ENCODE data around the gene KLHL6. TPM values are rescaled to one million over a fixed set of nuclear protein-coding genes. Genes with fewer than 3 reads are reported as not detected.
"Not testable (repeated sequence)": the region's sequence is repeated elsewhere in the genome, so short reads cannot be mapped to it uniquely, and the experiment has no call there.

KLHL6 gene
- total and polyA plus RNA-seq, 4 donors = 1.5 to 3.0 (median 1.8) TPM

DNA sequence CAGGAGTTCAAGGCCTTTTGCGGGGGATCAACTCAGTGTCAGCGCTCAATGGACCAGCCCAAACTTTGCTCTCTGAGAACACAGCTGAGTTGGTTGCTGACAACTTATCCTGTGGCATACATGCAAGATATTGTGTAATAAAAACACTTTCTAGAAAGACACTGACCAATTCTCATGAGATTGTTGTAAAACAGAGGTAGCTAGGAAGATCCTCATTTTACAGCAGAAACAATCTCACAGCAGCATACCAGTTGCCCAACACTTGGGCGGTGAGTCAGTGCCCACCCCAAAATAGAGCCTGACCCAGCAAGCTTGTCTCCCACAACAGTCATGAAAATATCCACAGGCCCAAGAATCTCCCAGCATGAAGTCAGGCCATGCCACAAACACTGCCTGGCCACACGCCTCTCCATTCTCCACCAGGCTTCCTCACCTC, 18.2 kb downstream of the KLHL6 start:
- Histone ChIP-seq H3K27me3 (ENCODE audit: control insufficient read depth, insufficient read depth, low read length) (no peaks in the 10 kb centered on the region), H3K27ac (ENCODE audit: low read depth, low read length) (no peak overlapping the region), H3K4me3 (ENCODE audit: low read depth, low read length) (no peak overlapping the region), H3K4me1 (ENCODE audit: control insufficient read depth, insufficient read depth, low read length) (no peaks in the 10 kb centered on the region), H3K9me3 (ENCODE audit: control insufficient read depth, insufficient read depth, low read length) (no peaks in the 10 kb centered on the region), H3K36me3 (ENCODE audit: control insufficient read depth, insufficient read depth, low read length) (no peaks in the 10 kb centered on the region)
- WGBS (ENCODE audit: insufficient coverage) = 75% methylated on average over 3 of the region's 4 CpGs
- no peak for DNase-seq (ENCODE audit: low read depth in 4 of 6, low spot score in 6 of 6)

DNA sequence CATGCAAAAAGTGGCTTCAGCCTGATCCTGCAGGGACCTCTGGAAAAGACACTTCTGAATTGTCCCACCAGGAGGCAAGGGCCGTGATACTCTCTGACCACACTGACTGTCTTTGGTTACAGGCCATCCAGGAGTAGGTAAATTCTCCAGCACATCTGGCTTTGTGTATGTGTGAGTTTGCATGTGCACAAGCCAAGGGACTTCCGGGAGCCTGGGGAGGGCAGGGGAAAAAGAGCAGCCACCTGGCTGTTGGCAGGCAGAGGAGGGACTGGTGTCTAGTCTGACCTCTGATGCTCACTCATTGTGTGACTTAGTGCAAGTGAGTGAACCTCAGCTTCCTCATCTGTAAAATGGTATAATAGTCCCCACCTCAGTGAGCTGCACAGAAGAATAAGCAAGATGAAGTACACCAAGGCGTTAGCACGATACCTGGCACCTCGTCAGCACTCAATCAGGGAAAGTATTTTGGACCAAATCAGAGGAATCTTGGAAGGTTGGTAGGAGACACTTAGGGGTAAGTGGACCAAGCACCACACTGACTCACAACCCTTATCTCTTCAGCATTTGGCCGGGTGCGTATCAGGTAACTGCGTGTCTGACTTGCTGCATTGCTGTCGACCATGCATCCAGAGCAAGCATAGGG, 19.1 kb downstream of the KLHL6 start:
- WGBS (ENCODE audit: insufficient coverage) = 96% methylated on average over 8 of the region's 9 CpGs
- Histone ChIP-seq H3K27ac (ENCODE audit: low read depth, low read length) (no peak overlapping the region), H3K36me3 (ENCODE audit: control insufficient read depth, insufficient read depth, low read length) (no peaks in the 10 kb centered on the region)

DNA sequence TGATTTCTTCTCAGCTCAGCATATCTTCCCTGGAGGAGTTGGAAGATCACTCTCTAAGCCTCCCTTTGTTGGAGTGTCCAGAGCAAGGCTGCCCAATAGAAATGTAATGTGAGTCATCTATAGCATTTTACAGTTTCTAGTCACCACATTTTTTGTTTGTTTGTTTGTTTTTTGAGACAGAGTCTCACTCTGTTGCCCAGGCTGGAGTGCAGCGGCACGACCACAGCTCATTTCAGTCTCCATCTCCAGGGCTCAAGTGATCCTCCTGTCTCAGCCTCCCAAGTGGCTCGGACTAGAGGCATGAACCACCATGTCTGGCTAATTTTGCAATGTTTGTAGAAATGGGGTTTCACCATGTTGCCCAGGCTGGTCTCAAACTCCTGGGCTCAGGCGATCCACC, 21.3 kb downstream of the KLHL6 start:
- no peaks in the 10 kb centered on the region for H3K9me3 ChIP-seq (ENCODE audit: control insufficient read depth, insufficient read depth, low read length)
- no peak for DNase-seq (ENCODE audit: low read depth in 4 of 6, low spot score in 6 of 6)
- no peak overlapping the region for H3K4me3 ChIP-seq (ENCODE audit: low read depth, low read length)
- no peak overlapping the region for H3K27ac ChIP-seq (ENCODE audit: low read depth, low read length)
- WGBS (ENCODE audit: insufficient coverage) = no CpG with 5 or more reads among the region's 4 CpGs
- H3K27me3 ChIP-seq (ENCODE audit: control insufficient read depth, insufficient read depth, low read length) = no peaks in the 10 kb centered on the region
- H3K36me3 ChIP-seq (ENCODE audit: control insufficient read depth, insufficient read depth, low read length) = no peaks in the 10 kb centered on the region
- no peaks in the 10 kb centered on the region for H3K4me1 ChIP-seq (ENCODE audit: control insufficient read depth, insufficient read depth, low read length)

More for the DNA sequence above, 19.1 kb downstream of the KLHL6 start:
- no peaks in the 10 kb centered on the region for H3K4me1 ChIP-seq (ENCODE audit: control insufficient read depth, insufficient read depth, low read length)
- no peaks in the 10 kb centered on the region for H3K27me3 ChIP-seq (ENCODE audit: control insufficient read depth, insufficient read depth, low read length)
- DNase-seq (ENCODE audit: low read depth in 4 of 6, low spot score in 6 of 6) = no peak
- no peak overlapping the region for H3K4me3 ChIP-seq (ENCODE audit: low read depth, low read length)
- H3K9me3 ChIP-seq (ENCODE audit: control insufficient read depth, insufficient read depth, low read length) = no peaks in the 10 kb centered on the region

DNA sequence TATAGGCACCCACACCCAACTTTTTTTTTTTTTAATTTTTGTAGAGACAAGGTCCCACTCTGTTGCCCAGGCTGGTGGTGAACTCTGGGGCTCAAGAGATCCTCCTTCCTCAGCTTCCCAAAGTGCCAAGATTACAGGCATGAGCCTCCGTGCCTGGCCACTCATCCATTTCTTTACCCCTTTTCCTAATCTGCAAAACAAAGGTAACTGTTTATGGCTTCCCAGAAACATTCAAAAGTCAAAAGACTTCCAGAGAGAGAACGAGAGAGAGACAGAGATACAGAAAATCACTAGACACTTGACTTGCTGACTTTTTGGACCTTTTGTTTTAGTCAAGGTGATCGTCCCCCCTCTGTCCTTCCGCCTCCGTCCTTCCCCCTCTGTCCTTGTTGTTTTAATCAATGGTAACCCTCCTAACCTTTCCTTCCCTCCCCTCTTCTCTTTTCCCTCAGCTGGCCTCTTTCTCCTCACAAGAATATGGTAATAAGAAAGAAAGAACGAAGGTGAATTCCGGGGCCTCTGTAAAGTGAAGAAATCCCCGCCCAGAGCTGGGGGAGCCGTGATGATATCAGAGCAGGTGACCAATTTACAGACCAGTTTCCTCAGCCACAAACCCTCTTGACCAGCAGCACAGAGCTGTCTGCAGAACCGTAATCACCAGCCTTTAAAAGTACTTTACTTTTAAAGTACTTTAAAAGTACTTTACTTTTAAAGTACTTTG, 21.9 kb downstream of the KLHL6 start:
- Histone ChIP-seq H3K27me3 (ENCODE audit: control insufficient read depth, insufficient read depth, low read length) (no peaks in the 10 kb centered on the region), H3K9me3 (ENCODE audit: control insufficient read depth, insufficient read depth, low read length) (no peaks in the 10 kb centered on the region), H3K36me3 (ENCODE audit: control insufficient read depth, insufficient read depth, low read length) (no peaks in the 10 kb centered on the region), H3K4me1 (ENCODE audit: control insufficient read depth, insufficient read depth, low read length) (no peaks in the 10 kb centered on the region), H3K27ac (ENCODE audit: low read depth, low read length) (no peak overlapping the region), H3K4me3 (ENCODE audit: low read depth, low read length) (no peak overlapping the region)
- DNase-seq (ENCODE audit: low read depth in 4 of 6, low spot score in 6 of 6) = no peak
- WGBS (ENCODE audit: insufficient coverage) = 17% methylated on average over 2 of the region's 10 CpGs

DNA sequence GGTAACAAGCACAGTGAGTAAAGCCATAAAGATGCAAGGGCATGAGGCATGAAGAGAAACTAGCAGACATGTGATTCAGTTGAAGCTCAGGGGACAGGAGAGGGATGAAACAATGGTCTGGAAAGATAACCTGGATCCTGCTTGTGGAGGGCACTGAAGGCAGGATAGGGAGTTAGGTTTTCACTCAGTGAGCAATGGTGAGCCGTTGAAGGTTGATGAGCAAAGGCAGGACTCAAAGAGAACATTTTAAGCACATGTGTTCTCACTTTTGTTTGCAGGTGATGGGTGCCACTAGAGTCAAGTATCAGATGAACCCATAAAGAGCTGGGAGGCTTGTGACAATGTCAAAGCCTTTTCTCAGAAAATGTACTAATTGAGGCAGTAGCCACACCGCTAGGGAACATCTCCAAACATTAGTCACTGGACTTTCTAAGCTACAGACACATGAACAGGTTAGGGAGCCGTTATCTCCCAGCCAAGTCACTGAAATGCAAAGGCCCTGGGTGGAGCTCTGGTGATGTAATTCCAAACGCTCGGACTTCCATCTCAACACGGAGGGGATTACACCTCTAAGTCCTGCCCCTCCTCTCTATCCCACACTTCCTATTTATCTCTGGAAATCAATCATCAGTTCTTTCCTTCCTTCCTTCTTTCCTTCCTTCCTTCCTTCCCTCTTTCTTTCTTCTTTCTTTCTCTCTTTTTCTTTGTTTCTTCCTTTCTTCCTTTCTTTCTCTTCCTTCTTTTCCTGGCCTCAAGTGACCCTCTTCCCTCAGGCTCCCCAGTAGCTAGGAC, 22.7 kb downstream of the KLHL6 start:
- no peak for DNase-seq (ENCODE audit: low read depth in 4 of 6, low spot score in 6 of 6)
- WGBS (ENCODE audit: insufficient coverage) = 62% methylated on average over 6 of the region's 6 CpGs
- no peak overlapping the region for H3K27ac ChIP-seq (ENCODE audit: low read depth, low read length)

DNA sequence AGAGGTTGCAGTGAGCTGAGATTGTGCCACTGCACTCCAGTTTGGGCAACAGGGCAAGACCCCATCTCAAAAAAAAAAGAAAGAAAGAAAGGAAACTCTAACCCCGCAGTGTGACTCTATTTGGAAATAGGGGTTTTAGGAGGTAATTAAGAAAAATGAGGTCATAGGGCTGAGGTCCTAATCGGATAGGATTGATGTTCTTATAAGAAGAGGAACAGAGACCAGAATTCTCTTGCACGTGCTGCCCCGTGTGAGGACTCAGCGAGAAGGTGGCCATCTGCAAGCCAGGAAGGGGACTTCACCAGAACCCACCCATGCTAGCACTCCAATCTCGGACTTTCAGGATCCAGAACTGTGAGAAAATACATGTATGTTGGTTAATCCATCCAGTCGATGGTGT, 25.8 kb downstream of the KLHL6 start:
- H3K36me3 ChIP-seq (ENCODE audit: control insufficient read depth, insufficient read depth, low read length) = no peaks in the 10 kb centered on the region
- 85% methylated on average over 4 of the region's 7 CpGs for WGBS (ENCODE audit: insufficient coverage)
- H3K27me3 ChIP-seq (ENCODE audit: control insufficient read depth, insufficient read depth, low read length) = no peaks in the 10 kb centered on the region
- DNase-seq (ENCODE audit: low read depth in 4 of 6, low spot score in 6 of 6) = no peak
- no peak overlapping the region for H3K4me3 ChIP-seq (ENCODE audit: low read depth, low read length)
- H3K9me3 ChIP-seq (ENCODE audit: control insufficient read depth, insufficient read depth, low read length) = no peaks in the 10 kb centered on the region
- H3K4me1 ChIP-seq (ENCODE audit: control insufficient read depth, insufficient read depth, low read length) = no peaks in the 10 kb centered on the region
- no peak overlapping the region for H3K27ac ChIP-seq (ENCODE audit: low read depth, low read length)

More for the DNA sequence above, 22.7 kb downstream of the KLHL6 start:
- no peak overlapping the region for H3K4me3 ChIP-seq (ENCODE audit: low read depth, low read length)
- no peaks in the 10 kb centered on the region for H3K9me3 ChIP-seq (ENCODE audit: control insufficient read depth, insufficient read depth, low read length)
- H3K36me3 ChIP-seq (ENCODE audit: control insufficient read depth, insufficient read depth, low read length) = no peaks in the 10 kb centered on the region
- no peaks in the 10 kb centered on the region for H3K27me3 ChIP-seq (ENCODE audit: control insufficient read depth, insufficient read depth, low read length)
- H3K4me1 ChIP-seq (ENCODE audit: control insufficient read depth, insufficient read depth, low read length) = no peaks in the 10 kb centered on the region

DNA sequence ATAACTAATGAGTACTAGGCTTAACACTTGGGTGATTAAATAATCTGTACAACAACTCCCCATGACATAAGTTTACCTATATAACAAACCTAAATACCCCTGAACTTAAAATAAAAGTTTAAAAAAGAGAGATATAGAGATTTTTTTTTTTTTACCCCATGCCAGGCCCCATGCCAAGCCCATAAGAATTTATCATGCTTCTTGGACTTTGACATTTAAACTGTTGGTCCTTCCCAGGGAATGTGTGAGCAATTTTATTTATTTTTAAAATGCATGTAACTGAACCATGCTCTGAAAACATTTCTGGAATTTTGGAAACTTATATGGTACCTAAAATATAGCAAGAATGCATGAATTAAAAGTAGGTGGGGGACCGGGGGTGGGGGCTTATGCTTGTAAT, 26.3 kb downstream of the KLHL6 start:
- WGBS (ENCODE audit: insufficient coverage) = no CpG with 5 or more reads among the region's 1 CpG
- H3K27ac ChIP-seq (ENCODE audit: low read depth, low read length) = no peak overlapping the region

DNA sequence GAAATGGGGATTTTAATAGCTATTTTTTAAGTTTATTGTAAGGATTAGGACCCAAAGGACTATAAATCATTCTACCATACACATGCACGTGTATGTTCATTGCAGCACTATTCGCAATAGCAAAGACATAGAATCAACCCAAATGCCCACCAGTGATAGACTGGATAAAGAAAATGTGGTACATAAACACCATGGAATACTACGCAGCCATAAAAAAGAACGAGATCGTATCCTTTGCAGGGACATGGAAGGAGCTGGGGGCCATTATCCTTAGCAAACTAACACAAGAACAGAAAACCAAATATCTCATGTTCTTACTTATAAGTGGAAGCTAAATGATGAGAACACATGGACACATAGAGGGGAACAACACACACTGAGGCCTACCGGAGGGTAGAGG, 26.7 kb downstream of the KLHL6 start:
- DNase-seq (ENCODE audit: low read depth in 4 of 6, low spot score in 6 of 6); H3K9me3 ChIP-seq (ENCODE audit: control insufficient read depth, insufficient read depth, low read length); H3K27me3 ChIP-seq (ENCODE audit: control insufficient read depth, insufficient read depth, low read length); H3K4me1 ChIP-seq (ENCODE audit: control insufficient read depth, insufficient read depth, low read length); H3K4me3 ChIP-seq (ENCODE audit: low read depth, low read length); H3K36me3 ChIP-seq (ENCODE audit: control insufficient read depth, insufficient read depth, low read length); H3K27ac ChIP-seq (ENCODE audit: low read depth, low read length): not testable (repeated sequence)
- WGBS (ENCODE audit: insufficient coverage) = no CpG with 5 or more reads among the region's 6 CpGs

More for the DNA sequence above, 26.3 kb downstream of the KLHL6 start:
- Histone ChIP-seq H3K4me1 (ENCODE audit: control insufficient read depth, insufficient read depth, low read length) (no peaks in the 10 kb centered on the region), H3K36me3 (ENCODE audit: control insufficient read depth, insufficient read depth, low read length) (no peaks in the 10 kb centered on the region), H3K27me3 (ENCODE audit: control insufficient read depth, insufficient read depth, low read length) (no peaks in the 10 kb centered on the region), H3K9me3 (ENCODE audit: control insufficient read depth, insufficient read depth, low read length) (no peaks in the 10 kb centered on the region), H3K4me3 (ENCODE audit: low read depth, low read length) (no peak overlapping the region)
- DNase-seq (ENCODE audit: low read depth in 4 of 6, low spot score in 6 of 6) = no peak

DNA sequence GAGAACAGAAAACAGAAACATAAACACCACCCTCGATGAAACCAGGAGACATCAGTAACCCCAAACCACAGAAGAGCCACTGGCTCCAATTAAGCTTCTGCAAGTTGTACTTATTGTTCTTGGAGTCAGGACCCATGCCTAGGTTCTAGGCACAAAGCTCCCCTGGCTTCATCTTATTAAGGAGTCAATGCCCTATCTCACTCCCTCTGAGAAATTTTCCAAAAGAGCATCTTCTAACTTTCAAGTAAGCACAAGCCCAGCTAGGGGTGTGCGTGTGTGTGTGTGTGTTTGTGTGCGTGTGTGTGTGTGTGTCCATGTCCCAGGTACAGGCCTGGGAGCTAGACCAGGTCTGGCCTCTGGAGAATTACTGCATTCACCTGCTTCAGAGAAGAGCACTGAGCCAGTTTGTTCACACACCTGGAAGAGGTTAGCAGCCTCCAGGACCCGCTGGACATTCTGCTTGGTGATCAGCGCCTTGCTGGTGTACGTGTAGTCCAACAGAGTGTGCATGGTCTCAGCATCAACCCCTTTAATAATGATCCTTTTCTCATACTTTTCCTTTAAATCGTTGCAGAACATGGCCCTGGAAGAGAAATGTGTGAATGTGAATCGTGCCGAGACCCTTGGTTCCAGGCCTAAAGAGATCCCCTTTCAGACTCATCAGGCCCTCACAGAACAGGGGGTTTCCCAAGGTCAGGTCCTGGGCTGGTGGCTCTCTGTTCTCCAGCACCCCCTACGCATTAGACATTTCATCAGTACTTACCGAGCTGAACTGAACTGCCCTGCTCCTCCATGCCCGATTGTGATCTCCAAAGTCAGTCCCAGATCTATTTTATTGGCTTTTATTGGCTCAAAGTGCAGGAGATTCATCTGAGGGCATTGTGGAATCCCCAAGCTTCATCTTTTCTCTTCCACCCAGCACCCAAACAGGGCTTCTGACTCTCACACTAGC, 27.8 kb downstream of the KLHL6 start:
- Histone ChIP-seq H3K4me1 (ENCODE audit: control insufficient read depth, insufficient read depth, low read length) (no peaks in the 10 kb centered on the region), H3K27me3 (ENCODE audit: control insufficient read depth, insufficient read depth, low read length) (no peaks in the 10 kb centered on the region), H3K9me3 (ENCODE audit: control insufficient read depth, insufficient read depth, low read length) (no peaks in the 10 kb centered on the region), H3K4me3 (ENCODE audit: low read depth, low read length) (no peak overlapping the region), H3K36me3 (ENCODE audit: control insufficient read depth, insufficient read depth, low read length) (no peaks in the 10 kb centered on the region), H3K27ac (ENCODE audit: low read depth, low read length) (no peak overlapping the region)
- DNase-seq (ENCODE audit: low read depth in 4 of 6, low spot score in 6 of 6) = no peak
- 91% methylated on average over 8 of the region's 12 CpGs for WGBS (ENCODE audit: insufficient coverage)
